GM03348 (cell line): ENCODE measurements around the gene CDH4.

ENCODE experiments used
- DNase-seq: peaks from one replicate; pipeline ENCODE4 v3.0.0; 2012; ENCODE audit warnings: low spot score

CDH4 gene

GRCh38 chr20:61301711-61302525, 49.9 kb downstream of the CDH4 start:
- DNase-seq: no peak

- no peak for DNase-seq
Measured at GRCh38 chr20:61303217-61303616, 51.2 kb downstream of the CDH4 start.

GRCh38 chr20:61303675-61304074, 51.6 kb downstream of the CDH4 start:
- no peak for DNase-seq

- no peak for DNase-seq
Measured at GRCh38 chr20:61304750-61305149, 52.7 kb downstream of the CDH4 start.

GRCh38 chr20:61306937-61307475, 54.9 kb downstream of the CDH4 start:
- DNase-seq: no peak

- DNase-seq: no peak
Measured at GRCh38 chr20:61307686-61308476, 55.8 kb downstream of the CDH4 start.

- DNase-seq: no peak
Measured at GRCh38 chr20:61308477-61308774, 56.4 kb downstream of the CDH4 start.

- DNase-seq: no peak
Measured at GRCh38 chr20:61310954-61311353, 58.9 kb downstream of the CDH4 start.

- no peak for DNase-seq
Measured at GRCh38 chr20:61311656-61312387, 59.8 kb downstream of the CDH4 start.

- no peak for DNase-seq
Measured at GRCh38 chr20:61312925-61313324, 60.9 kb downstream of the CDH4 start.

GRCh38 chr20:61313396-61313795, 61.3 kb downstream of the CDH4 start:
- DNase-seq: no peak

- DNase-seq: no peak
Measured at GRCh38 chr20:61314326-61315010, 62.4 kb downstream of the CDH4 start.

GRCh38 chr20:61315319-61315718, 63.3 kb downstream of the CDH4 start:
- no peak for DNase-seq

- DNase-seq: no peak
Measured at GRCh38 chr20:61316346-61316745, 64.3 kb downstream of the CDH4 start.

- DNase-seq: no peak
Measured at GRCh38 chr20:61317966-61318530, 66.0 kb downstream of the CDH4 start.

GRCh38 chr20:61320691-61321425, 68.8 kb downstream of the CDH4 start:
- DNase-seq: no peak

- no peak for DNase-seq
Measured at GRCh38 chr20:61321481-61321880, 69.4 kb downstream of the CDH4 start.

- no peak for DNase-seq
Measured at GRCh38 chr20:61322151-61322865, 70.2 kb downstream of the CDH4 start.

- no peak for DNase-seq
Measured at GRCh38 chr20:61324906-61325305, 72.8 kb downstream of the CDH4 start.

- no peak for DNase-seq
Measured at GRCh38 chr20:61325718-61326117, 73.7 kb downstream of the CDH4 start.
